DND-41 (cell line): ENCODE data around the gene LTBP3.

Experiments
- EZH2 ChIP-seq: IDR thresholded peaks from 3 replicates; pipeline ENCODE4 v1.6.1; 2012; ENCODE audit warnings: borderline replicate concordance, low read depth, mild to moderate bottlenecking, moderate library complexity, low read length, inconsistent platforms; ENCODE audit not compliant: severe bottlenecking
- TF ChIP-seq, protein P1 (sequence below): IDR thresholded peaks from 2 replicates; pipeline ENCODE4 v1.5.1; 2012; ENCODE audit warnings: borderline replicate concordance, low read length, moderate library complexity, mild to moderate bottlenecking; ENCODE audit not compliant: poor library complexity, severe bottlenecking; ENCODE audit errors: extremely low read depth

DNA sequence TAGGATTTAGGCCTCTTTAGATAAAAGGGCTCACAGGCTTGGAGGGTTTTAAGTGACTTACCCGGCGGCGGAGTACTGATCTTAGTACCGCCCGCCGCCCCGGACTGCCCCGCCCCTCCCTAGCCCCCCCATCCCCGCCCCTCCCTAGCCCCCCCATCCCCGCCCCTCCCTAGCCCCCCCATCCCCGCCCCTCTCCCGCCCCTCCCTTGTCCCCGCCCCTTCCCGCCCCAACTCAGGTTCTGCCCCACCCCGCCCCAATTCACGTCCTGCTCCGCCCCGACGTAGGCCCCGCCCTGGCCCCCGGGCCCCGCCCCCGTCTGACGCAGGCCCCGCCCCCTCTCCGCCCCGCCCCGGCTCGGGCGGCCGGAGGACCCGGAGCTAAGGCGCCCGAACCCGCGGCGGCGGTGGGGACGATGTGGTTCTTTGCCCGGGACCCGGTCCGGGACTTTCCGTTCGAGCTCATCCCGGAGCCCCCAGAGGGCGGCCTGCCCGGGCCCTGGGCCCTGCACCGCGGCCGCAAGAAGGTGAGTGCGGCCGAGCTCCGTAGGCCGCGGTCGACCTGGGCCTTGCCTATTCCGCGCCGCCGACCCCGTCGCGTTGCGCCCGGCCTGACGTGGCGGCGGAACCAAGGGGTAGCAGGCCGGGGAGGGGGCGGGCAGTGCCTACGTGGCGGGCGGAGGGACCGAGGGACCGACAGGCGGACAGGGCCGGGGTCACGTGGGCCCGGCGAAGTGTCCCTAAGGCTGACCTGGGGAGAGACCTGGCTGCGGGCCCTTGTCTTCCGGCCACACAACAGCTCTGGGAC is 33.2 kb downstream of the LTBP3 start, which contains the start of gene SCYL1:
- TF ChIP-seq, protein P1, sequence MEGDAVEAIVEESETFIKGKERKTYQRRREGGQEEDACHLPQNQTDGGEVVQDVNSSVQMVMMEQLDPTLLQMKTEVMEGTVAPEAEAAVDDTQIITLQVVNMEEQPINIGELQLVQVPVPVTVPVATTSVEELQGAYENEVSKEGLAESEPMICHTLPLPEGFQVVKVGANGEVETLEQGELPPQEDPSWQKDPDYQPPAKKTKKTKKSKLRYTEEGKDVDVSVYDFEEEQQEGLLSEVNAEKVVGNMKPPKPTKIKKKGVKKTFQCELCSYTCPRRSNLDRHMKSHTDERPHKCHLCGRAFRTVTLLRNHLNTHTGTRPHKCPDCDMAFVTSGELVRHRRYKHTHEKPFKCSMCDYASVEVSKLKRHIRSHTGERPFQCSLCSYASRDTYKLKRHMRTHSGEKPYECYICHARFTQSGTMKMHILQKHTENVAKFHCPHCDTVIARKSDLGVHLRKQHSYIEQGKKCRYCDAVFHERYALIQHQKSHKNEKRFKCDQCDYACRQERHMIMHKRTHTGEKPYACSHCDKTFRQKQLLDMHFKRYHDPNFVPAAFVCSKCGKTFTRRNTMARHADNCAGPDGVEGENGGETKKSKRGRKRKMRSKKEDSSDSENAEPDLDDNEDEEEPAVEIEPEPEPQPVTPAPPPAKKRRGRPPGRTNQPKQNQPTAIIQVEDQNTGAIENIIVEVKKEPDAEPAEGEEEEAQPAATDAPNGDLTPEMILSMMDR: no peak
- no peak for TF ChIP-seq EZH2
